HG02870 (cell line): ENCODE measurements around the gene MFAP4.
"Not testable (repeated sequence)": the region's sequence is repeated elsewhere in the genome, so short reads cannot be mapped to it uniquely, and the experiment has no call there.

ENCODE experiments used
- ATAC-seq: cut with Tn5 transposase; IDR thresholded peaks from one replicate; pipeline ENCODE4 v1.9.1; 2021; ENCODE audit warnings: mild to moderate bottlenecking, moderate library complexity; ENCODE audit not compliant: unreplicated experiment

Gene MFAP4

DNA sequence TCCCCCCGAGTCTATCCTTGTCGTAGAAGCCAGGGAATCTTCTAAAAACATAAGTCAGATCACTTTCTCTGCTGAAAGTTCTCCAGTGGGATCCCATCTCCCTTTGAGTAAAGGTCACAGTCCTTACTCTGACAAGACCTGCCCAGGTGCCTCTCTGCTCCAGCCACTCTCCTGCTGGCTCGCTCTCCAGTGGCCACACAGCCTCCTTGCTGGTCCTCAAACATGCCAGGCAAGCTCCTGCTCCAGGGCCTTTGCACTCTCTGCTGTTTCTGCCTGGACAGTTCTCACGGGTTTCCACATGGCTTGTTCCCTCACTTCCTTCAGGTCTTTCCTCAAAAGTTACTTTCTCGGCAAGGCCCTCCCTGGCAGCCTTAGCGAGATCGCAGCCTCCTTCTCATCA lies 27.8 kb downstream of the MFAP4 start:
- ATAC-seq: no peak

DNA sequence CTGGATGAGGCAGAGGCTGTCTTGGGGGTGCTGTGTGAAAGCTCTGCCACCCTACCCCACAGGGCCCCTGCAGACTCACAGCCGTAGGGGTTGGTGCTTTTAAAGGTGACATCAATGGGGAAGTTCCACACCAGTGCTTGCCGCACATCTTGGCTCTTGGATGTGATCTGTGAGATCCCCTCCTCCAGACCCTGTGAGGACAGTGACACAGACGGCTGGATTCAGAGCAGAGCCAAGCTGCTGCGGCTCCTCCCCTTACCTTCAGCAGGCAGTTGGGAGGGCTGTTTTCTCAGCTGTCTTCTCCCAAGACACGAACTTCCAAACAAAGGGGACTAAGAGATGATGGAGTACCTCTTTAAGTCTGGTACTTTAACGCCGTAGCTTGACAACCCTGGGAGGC lies 29.2 kb downstream of the MFAP4 start:
- ATAC-seq: no peak

DNA sequence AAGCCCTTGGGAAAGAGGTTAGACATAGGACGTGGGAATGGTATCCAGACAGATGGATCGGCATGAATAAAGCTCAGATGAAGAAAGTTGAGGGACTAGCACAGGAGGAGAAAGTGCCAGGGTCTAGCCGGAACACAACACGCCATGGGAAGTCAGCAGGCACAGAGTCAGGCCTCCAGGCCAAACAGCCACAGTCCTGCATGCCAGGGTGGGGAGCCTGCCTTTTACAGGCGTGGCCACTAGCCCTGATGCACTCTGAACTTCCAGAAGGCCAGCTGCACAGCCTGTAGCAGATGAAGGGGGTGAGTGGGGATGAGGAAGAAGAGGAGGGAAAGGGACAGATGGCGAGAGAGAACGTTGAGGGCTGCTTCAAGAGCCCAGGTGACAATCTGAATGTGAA lies 29.6 kb downstream of the MFAP4 start:
- no peak for ATAC-seq

DNA sequence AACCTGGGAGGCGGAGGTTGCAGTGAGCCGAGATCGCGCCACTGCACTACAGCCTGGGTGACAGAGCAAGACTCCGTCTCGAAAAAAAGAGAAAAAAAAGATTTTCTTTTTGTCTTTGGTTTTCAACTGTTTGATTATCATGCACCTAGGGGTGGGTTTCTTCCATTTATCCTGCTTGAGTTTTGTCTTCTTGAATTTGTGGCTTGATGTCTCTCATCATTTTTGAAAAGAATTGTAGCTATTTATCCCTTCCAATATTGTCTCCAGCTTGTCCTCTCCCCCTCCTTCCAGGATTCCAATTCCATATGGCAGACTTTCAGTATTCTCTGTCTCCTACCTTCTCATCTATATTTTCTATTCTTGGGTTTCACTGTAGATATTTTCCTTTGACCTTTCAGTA lies 32.2 kb downstream of the MFAP4 start:
- ATAC-seq: no peak

DNA sequence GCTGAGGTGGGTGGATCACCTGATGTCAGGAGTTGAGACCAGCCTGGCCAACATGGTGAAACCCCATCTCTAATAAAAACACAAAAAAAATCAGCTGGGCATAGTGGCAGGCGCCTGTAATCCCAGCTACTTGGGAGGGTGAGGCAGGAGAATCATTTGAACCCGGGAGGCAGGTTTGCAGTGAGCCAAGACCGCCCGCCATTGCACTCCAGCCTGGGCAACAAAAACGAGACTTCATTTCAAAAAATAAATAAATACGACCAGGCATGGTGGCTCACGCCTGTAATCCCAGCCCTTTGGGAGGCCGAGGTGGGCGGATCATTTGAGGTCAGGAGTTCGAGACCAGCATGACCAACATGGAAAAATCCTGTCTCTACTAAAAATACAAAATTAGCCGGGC lies 33.6 kb downstream of the MFAP4 start:
- ATAC-seq: not testable (repeated sequence)

DNA sequence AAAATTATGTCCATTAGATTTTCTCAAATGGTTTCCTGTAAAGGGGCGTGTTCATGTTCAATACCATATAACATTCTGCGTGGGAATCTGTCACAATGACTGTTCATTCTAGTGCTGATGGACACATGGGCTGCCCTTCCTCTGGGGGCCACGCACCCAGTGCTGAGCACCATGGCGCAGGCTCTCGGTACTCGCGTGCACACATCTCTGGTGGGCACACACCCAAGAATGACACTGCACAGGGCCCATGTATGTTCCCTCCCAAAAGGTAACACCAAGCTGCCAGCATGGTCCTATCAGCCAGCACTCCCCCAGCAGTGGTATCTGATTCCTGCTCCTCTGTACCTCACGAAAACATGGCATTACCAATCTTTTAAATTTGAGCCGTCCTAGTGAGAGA lies 38.2 kb downstream of the MFAP4 start:
- ATAC-seq: no peak

DNA sequence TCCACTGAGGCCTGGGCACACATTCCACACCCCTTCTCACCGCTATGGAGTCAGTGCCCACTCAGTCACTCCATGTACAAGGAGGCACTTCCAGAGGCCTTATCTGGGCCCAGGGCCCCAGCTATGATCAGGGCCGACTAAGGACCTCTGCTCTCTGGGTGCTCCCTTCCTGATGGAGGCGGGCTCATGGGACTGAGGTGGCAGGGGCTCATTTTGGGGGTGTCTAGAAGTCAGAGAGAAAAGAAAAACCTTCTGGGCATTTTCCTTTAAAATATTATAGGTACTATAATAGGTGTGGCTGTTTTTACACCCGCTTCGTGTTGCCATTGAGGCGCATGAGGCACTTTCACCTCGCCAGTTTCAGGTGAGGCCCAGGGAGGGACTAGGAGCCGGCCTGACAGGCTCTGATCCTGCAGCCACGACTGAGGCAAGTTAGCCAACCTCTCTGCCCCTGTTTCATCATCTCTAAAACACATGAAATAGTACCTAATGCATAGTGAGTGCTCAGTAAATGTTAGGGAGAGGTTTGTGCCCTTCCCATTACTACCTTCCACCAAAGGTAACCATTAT lies 38.8 kb downstream of the MFAP4 start:
- no peak for ATAC-seq

DNA sequence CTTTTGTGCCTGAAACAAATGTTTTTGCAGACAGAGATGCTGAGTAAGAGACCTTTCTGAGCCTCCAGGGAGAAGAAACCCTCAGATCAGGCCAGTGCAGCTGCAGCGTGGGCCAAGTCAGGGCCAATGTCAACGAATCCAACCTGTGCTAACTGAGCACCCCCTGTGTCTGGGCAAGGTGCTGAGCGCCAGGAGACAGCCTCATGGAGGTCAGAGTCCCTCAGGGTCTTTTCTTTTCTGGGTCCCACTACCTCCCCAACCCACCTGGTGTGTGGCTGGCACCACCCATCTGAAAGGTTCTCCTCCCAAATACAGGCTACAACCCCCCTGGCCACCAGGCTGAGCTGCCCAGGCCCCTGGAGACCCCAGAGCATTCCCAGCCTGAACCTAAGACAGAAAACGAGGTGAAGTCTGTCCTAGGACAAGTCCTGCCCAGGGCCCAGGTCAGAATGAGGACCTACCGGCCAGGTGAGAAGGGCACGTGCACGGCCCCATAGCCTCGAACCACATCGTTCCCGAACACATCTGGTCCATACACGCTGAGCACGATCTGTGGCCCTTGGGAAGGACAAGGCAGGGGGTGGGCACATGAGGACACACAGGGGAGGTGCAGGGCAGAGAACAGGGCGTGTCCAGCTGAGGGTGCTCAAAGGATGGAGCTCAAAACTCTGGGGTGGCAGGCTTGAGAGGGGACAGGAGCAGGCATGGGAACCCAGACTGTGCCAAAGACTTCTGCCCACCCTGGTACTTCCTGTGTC lies 39.5 kb downstream of the MFAP4 start:
- ATAC-seq: no peak

DNA sequence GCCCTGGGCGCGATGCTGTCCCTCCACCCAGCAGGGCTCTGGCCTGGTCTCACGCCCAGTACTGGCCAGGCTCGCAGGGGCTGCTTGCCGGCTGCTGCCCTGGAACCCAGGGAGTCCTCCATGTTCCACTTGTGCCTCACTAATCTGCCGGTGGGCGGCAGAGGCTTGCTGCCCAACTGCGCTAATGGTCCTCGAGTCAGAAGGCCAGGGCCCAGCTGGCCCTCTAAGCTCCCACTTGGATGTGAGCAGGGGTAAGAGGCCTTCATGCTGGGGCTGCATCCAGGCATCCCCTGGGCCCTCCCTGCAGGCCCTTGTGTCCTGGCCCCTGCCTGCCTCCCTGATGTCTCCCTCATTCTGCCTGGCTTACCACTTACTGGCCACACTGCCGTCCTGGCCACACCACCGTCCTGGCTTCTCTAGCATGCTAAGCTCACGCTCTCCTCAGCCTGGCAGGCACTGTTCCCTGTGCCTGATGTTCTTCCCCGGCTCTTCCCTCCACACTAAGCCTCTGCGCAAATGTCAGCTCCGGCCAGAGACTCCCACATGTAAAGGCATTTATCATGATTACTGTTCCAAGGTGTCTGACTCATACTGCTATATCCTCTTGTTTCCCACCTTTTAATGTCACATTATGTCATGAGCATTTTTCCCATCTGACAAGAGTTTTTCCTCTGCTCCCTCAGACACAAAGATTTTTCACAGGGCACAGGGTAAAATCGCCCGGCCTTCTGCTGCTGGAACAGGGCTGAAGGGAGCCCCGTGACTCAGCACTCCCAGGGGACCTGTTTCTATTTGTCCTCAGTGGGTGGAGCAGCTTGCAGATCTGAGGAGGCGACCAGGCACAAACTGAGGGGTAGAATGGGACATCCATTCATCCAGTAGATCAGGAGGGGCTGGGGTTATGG lies 40.4 kb downstream of the MFAP4 start:
- ATAC-seq: no peak

DNA sequence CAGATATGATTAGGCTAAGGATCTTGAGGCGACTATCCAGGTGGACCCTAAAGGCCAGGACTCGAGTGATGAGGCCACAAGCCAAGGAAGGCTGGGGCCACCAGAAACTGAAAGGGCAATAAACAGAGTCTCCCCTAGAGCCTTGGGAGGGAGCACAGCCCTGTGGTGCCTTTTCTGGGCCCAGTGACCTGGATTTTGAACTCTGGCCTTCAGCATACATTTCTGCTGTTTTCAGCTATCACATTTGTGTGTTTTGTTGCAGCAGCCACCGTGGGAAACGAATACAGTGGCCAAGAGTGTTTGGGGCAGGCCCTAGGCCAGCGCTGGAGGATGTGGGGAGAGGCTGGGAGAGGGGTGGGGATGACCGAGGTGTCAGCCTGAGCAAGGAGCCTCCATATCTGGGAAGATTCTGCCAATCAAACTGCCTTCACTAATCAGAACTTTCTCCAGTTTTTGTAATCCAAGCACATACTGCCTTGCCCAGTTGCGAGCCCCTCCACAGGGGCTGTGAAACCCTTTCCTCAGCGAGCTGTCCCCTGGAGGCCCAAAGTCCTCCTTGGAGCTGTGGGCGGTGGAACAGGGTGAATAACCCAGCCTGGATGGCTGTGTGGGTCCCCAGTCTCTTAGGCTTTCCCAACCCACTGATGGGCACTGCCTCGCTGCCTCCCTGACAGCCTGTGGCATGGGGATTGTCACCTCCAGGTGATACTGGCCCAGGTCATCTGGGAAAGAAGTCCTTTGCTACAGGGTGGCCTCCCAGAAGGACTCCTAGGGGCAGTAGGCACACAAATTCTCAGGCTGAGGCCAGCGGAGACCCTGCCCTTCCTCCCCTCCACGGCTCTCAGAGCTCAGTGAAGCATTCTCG lies 41.3 kb downstream of the MFAP4 start:
- ATAC-seq: no peak

DNA sequence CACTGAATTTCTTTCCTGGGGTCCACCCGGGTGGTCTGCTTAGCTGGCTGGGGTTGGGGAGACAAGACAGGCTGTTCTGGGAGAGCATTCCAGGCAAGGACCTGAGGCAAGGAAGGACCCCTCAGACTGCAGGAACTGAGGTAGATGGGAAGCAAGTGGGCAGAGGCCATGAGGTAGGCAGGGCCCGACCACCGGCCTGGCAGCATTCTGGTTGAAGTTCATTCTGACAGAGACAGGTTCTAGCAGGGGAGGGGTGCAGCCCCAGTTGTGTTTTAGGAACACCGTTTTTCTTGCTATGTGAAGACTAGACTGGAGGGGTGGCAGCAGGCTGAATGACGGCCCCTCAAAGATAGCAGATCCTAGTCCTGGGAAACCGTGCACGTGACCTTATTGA lies 41.9 kb downstream of the MFAP4 start:
- no peak for ATAC-seq

DNA sequence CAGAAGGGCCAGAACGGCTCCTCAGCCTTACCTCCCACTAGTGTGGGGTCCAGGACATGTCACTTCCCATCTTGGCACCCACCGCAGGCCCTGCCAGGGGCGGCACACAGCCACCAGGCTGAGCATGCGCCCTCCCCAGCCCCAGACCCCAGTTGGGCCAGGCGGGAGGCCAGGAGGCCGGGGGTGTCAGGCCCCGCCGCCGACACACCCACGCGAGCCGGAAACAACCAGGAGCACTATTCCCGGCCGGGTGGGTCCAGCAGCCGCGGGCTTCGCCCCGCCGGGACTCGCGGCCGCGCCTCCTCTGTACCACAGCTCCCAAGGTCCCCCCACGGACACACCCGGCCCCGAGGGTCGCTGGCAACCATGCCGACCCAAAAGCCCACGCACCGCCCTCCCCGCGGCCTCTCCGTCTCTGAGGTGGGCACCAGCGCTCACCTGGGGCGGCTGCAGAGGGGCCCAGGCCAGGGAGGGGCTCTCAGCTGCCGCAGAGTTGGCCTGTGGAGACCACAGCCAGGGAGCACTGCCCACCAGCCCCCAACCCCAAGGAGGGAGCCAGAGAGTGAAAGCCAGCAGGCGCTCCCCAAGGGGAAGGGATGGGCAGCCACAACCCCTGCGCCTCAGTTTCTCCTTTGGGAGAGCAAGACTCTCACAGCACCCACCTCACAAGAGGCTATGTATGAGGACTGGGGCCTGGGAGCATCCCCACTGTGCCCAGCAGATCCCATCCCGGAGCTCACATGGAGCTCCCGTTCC lies 42.5 kb downstream of the MFAP4 start:
- ATAC-seq: no peak

DNA sequence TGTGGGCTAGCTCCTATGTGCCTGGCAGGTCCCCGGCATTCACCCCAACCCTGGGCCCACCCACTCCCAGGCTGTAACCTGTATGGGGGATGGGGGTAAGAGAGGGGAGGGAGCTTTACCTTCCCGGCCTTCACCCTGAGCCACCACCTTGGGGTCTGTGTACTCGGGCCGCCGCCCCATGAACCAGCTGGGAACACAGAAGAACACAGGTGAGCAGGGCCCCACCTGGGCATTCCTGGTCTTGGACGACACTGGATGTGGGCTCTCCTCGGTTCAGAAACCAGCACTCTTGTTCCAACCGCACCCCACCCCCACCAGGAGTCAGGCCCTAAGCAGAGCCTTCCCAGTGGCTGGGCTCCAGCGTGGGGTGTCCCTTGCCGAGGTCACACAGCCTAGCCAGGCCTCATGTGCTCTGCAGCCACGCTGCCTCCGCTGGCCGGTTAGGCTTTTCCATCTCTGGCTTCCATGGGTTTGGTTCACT lies 43.3 kb downstream of the MFAP4 start:
- ATAC-seq: no peak

DNA sequence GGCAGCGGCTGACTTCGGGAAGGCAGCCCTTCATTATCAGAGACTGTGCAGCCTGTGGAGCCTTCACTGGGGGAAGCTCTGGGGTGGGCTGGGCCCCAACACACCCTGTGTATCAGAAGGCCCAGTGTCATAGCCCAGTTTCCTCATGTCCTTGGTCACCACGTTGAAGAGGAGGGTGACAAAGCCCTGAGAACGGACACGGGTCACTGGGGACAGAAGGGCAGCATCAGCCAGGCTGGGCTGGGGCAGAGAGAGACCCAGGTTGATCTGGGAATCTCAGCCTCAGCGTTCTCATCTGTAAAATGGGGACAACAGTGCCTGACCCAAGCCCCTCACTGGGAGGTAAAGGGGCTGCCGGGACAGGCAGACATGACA lies 43.7 kb downstream of the MFAP4 start:
- ATAC-seq: no peak

DNA sequence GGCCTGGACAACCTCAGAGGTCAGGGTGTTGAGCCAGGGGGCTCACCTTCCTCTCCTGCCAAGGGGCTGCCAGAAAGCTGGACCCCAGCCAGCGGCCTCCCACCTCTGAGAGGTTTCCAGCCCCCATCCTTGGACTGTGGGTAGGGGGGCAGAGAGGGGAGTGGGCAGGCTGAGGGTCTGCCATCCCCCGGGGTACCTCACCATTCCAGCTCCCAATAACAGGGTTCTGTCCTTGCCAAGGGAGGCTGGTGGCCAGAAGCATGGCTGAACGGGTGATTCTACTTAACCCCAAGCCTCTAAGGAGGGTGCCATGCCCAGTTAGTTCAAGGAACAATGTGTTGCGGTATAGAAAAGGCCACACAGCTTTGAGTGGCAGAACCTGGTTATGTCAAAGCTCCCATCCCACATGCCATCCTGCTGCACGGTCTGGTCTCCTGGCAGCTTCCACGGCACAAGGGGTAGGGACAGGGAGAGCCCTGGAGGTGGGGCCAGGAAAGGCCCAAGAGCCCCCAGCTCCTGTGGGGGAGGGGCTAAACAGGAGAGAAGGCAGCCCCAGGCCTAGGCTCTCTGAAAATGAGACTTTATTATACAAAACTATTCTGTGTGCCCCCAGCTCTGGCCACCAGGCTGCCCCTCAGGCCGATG lies 44.3 kb downstream of the MFAP4 start:
- no peak for ATAC-seq

DNA sequence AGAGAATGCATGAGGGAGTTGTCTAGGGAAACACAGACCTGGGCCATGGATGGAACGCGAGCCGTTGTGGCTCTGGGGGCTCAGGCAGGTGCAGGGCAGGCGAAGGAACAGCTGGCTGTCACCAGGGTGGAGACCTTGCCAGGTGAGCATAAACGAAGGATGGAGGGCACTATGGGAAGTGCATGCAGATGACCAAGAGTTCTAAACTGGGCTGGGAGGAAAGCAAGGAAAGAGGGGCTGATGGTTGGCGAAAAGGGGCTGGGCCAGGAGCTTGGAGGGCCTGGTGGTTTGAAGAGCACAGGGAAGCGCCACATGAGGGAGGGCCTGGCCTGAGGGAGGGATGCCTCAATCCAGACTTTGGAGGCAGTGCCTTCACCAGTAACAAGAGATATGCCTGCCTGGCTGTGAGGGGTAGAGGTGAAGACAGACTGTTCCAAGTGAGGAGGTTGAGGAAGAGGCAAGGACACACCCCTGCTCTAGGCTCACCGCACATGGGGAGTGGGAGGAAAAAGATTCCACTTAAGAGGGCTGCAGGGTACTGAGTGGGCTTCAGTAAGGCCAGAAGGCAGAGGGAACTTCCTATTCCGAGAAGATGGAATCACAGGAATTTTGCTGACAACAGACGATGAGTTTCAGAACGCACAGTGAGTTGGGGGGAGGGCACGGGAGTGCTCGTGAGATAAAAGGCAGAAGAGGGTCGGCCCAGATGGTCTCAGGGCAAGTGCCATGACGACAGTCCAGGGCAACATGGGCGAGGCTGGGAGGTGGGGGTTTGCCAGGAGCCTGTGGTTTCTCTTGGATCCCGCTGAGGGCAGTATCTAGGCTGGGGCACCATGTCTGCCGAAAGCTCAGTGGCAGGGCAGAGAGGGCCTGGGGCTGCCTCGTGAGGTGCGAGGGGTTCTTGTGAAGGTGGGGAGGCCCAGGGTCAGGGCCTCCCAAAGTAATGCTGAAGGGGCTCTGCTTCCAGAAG lies 45.1 kb downstream of the MFAP4 start:
- ATAC-seq: no peak

DNA sequence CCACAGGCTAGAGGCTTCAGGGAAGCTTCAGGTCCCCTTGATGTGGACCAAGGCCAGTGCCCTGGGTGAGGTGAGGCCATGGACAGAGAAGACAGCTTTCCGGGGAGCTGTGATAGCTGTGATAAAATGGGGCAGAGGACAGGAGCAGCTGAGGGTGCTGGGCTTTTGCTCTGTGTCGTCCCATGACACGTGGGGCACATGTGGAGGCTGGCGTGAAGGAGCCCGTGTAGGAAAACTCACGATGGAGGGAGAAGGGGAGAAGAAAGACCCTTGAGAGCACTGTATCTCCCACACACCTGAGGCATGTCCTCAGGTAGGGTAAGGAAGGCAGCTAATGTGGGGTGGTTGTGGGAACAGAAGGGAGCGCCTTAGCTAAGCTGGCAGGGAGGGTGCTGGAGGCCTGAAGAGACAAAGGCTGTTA lies 45.8 kb downstream of the MFAP4 start:
- no peak for ATAC-seq

DNA sequence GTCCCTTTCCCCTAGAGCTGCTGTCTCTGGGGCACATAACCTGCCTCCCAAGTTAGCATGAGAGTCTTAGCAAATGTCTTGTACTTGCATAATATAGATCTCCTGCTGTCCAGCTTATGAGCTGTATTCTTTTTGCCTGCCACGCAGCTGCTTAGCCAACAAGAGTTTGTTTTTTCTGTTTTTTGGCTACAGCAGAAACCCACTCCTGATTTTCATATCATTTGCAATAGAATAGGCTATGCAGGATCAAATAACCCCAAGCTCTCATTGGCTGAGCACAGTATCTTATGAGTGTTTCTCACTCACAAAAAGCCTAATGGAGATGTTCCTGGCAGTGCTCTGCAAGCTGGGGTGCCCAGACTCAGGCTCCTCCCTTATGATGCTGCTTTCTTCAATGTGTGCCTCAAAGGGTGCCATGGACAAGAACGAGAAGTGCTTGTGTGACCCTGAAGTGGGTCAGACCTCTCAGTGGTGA lies 47.6 kb downstream of the MFAP4 start:
- no peak for ATAC-seq
